ENCODE data around the gene SKIDA1. TPM values are rescaled to one million over a fixed set of nuclear protein-coding genes. Genes with fewer than 3 reads are reported as not detected.

SKIDA1 gene
- total and polyA plus RNA-seq, 7 donors = 0.10 to 4.2 (median 2.9) TPM; not detected in 2

DNA sequence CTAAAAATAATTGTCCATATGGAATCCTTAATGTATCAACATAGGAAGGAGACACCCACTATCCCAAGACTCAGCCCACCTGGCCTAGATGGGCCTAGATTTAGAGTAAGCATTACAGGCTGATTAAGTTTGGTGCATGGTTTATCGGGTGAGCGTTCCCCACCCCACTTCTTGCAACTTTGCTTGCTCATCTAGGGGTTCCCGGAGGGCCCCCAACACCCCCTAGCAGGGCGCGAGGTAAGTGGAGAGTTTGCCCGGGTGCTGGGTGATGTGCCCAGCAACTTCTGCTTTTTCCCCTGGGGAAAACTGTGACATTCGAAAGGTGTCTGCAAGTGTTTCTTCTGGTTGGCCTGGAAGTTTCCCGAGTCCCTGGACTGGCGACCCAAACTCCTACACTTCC is 31.7 kb downstream of the SKIDA1 start:
- no peak overlapping the region for H3K27ac ChIP-seq

DNA sequence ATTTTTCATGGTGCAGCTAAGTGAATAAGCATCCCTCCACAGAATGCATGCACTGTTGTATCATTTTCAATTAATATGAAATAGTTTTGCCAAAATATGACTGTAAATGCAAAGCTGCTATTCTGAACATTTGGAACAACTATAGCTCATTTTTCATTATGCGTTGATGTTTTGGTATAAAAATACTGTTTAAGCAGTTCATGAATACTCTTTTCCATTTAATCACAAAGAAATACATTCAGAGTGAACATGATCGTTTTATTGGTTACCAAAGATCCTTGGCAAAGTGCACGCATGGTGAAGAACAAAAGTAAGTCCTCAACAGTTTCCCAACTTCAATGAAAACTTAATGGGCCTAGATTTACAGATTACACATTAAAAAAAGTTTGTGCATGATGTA is 33.1 kb downstream of the SKIDA1 start:
- no peak for DNase-seq
- intact Hi-C loops (cut with DNase I) = loop anchor here (10.0 kb wide), 4 partner anchors 102 to 762 kb away; no protein-coding TSS in a partner anchor
- H3K27ac ChIP-seq = no peak overlapping the region
- no peaks in the 10 kb centered on the region for H3K9me3 ChIP-seq
- WGBS, 2 donors = 59 to 87% methylated on average over 3 of the region's 3 CpGs
- H3K36me3 ChIP-seq = no peaks in the 10 kb centered on the region
- no peaks in the 10 kb centered on the region for H3K27me3 ChIP-seq
- no peak overlapping the region for H3K4me3 ChIP-seq
- H3K4me1 ChIP-seq = peaks cover 0 to 34% (median 19%) of the 10 kb centered on the region in 4 donors
- no peak for TF ChIP-seq EP300 (IDR thresholded peaks at IDR 0.05)
- TF ChIP-seq, protein P1, sequence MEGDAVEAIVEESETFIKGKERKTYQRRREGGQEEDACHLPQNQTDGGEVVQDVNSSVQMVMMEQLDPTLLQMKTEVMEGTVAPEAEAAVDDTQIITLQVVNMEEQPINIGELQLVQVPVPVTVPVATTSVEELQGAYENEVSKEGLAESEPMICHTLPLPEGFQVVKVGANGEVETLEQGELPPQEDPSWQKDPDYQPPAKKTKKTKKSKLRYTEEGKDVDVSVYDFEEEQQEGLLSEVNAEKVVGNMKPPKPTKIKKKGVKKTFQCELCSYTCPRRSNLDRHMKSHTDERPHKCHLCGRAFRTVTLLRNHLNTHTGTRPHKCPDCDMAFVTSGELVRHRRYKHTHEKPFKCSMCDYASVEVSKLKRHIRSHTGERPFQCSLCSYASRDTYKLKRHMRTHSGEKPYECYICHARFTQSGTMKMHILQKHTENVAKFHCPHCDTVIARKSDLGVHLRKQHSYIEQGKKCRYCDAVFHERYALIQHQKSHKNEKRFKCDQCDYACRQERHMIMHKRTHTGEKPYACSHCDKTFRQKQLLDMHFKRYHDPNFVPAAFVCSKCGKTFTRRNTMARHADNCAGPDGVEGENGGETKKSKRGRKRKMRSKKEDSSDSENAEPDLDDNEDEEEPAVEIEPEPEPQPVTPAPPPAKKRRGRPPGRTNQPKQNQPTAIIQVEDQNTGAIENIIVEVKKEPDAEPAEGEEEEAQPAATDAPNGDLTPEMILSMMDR (IDR thresholded peaks at IDR 0.05) = no peak

More for the DNA sequence above, 31.7 kb downstream of the SKIDA1 start:
- Histone ChIP-seq H3K4me1 (peaks cover 0 to 37% (median 20%) of the 10 kb centered on the region in 4 donors), H3K36me3 (no peaks in the 10 kb centered on the region), H3K4me3 (peak overlapping the region in 2 of 4 donors; percentile 72 to 83), H3K27me3 (no peaks in the 10 kb centered on the region), H3K9me3 (no peaks in the 10 kb centered on the region)
- 51 to 72% methylated on average over 9 of the region's 9 CpGs for WGBS, 2 donors
- intact Hi-C loops (cut with DNase I) = loop anchor here (10.0 kb wide), 4 partner anchors 101 to 761 kb away; no protein-coding TSS in a partner anchor
- TF ChIP-seq POLR2A (IDR thresholded peaks at IDR 0.05) (no peak), EP300 (IDR thresholded peaks at IDR 0.05) (no peak), POLR2AphosphoS5 (IDR thresholded peaks at IDR 0.05) (no peak)
- no peak for DNase-seq

DNA sequence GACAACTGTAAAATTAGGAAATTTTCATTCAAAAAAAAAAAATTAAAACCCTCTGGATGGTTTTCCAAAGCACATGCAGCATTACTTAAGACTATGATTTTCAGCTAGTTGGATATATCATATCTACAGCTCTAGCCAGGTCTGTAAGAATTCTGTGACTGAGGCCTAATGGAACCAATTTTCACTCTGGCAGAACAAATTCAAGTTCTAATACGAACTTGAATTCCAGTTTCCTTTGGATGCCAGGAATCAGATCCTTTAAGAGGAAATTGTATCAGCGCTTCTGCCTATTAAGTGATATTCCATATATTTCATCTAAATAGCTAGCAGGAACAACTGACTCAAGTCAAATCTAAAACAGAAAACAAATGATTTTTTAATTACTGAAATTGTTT is 34.8 kb downstream of the SKIDA1 start:
- TF ChIP-seq POLR2AphosphoS5 (IDR thresholded peaks at IDR 0.05) (no peak), POLR2A (IDR thresholded peaks at IDR 0.05) (no peak), EP300 (IDR thresholded peaks at IDR 0.05) (no peak)
- TF ChIP-seq, protein P1 (IDR thresholded peaks at IDR 0.05) = no peak
- Histone ChIP-seq H3K9me3 (no peaks in the 10 kb centered on the region), H3K36me3 (no peaks in the 10 kb centered on the region), H3K27me3 (no peaks in the 10 kb centered on the region), H3K4me1 (peaks cover 0 to 17% (median 15%) of the 10 kb centered on the region in 4 donors), H3K4me3 (no peak overlapping the region), H3K27ac (no peak overlapping the region)
- intact Hi-C loops (cut with DNase I) = loop anchor here (10.0 kb wide), 4 partner anchors 104 to 764 kb away; no protein-coding TSS in a partner anchor
- no peak for DNase-seq
- WGBS, 2 donors = 91 to 93% methylated on average over 2 of the region's 2 CpGs

DNA sequence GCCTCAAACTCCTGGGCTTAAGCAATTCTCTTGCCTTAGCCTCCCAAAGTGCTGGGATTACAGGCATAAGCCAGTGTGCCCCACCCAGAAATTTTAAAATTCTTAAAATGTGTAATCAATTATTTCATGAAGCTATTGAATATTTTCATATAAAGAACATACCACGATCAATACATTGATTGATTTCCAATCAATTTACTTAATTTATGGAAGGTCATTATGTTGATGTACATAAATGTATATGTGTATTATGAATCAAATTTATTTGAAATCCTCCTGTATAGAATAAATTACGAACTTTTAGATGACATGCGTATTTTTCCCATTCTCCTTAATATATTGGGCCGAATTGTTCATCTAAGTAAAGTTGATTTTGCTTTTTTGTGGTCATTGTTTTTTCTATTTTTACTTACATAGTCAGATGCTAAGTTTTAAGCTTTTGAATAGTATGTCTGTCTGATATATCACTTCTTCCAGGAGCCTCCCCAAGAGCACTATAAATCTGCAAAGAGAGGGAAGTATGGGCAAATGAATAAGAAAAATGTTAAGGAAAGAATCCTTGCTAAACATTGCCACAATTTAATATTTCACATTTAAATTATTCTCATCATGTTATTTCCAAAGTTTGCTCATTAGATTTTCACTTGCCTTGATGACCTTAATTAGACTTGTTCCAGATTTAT is 35.3 kb downstream of the SKIDA1 start:
- H3K4me3 ChIP-seq = no peak overlapping the region
- WGBS, 2 donors = 95% methylated on average over 4 of the region's 4 CpGs
- H3K9me3 ChIP-seq = no peaks in the 10 kb centered on the region
- H3K27ac ChIP-seq = no peak overlapping the region
- no peaks in the 10 kb centered on the region for H3K27me3 ChIP-seq
- TF ChIP-seq POLR2AphosphoS5 (IDR thresholded peaks at IDR 0.05) (no peak), POLR2A (IDR thresholded peaks at IDR 0.05) (no peak), EP300 (IDR thresholded peaks at IDR 0.05) (no peak)
- TF ChIP-seq, protein P1 (IDR thresholded peaks at IDR 0.05) = no peak
- DNase-seq = no peak
- H3K4me1 ChIP-seq = peaks cover 0 to 14% (median 12%) of the 10 kb centered on the region in 4 donors
- intact Hi-C loops (cut with DNase I) = loop anchor here (10.0 kb wide), 4 partner anchors 105 to 765 kb away; no protein-coding TSS in a partner anchor
- no peaks in the 10 kb centered on the region for H3K36me3 ChIP-seq

DNA sequence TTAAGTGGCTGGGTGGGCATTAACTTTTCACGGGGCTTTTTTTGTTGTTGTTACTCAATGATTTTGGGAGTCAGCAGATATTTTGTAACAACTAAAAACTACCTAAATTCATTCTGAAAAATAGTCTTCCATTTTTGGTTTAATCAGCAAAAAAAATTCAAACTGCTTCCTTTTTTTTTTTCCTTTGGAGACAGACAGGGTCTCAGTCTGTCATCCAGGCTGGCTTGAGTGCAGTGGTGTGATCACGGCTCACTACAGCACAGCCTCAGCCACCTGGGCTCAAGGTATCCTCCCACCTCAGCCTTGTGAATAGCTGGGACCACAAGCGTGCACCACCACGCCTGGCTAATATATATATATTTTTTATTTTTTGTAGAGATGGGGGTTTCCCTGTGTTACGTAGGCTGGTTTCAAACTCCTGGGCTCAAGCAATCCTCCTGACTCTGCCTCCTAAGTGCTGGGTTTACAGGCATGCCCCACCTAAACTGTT is 36.5 kb downstream of the SKIDA1 start:
- intact Hi-C loops (cut with DNase I) = no loop called here
- 73% methylated on average over 5 of the region's 5 CpGs for WGBS, 2 donors
- H3K27me3 ChIP-seq = no peaks in the 10 kb centered on the region

More for the DNA sequence above, 36.5 kb downstream of the SKIDA1 start:
- DNase-seq = no peak
- Histone ChIP-seq H3K36me3 (no peaks in the 10 kb centered on the region), H3K4me3 (no peak overlapping the region), H3K27ac (no peak overlapping the region), H3K9me3 (no peaks in the 10 kb centered on the region), H3K4me1 (peaks cover 0 to 2% (median under 1%) of the 10 kb centered on the region in 4 donors)
- TF ChIP-seq EP300 (IDR thresholded peaks at IDR 0.05) (no peak), POLR2AphosphoS5 (IDR thresholded peaks at IDR 0.05) (no peak), POLR2A (IDR thresholded peaks at IDR 0.05) (no peak)
- TF ChIP-seq, protein P1 (IDR thresholded peaks at IDR 0.05) = no peak
